Activated T-cell treated with anti-CD3 and anti-CD28 coated beads, Interleukin-2, amount 50 U/mL, for 72 hours (primary cell): ENCODE measurements around the gene UCP3. TPM values are rescaled to one million over a fixed set of nuclear protein-coding genes. Genes with fewer than 3 reads are reported as not detected.

ENCODE experiments used
- ATAC-seq, 2 donors: fragments of 150-1000 bp; cut with Tn5 transposase; replicated peaks in 1 of 2; 2 replicates each; pipeline ENCODE4 v1.10.0; 2021; ENCODE audit warnings: moderate library complexity in 2 of 2, mild to moderate bottlenecking in 1 of 2
- DNase-seq, 2 donors: peaks; one replicate each; pipeline ENCODE4 v3.0.0; 2021 to 2022; ENCODE audit warnings: mixed read lengths in 1 of 2
- H3K27ac Mint-ChIP-seq: one replicate; pipeline ENCODE4 v1.8.0; 2022; ENCODE audit warnings: mild to moderate bottlenecking, moderate library complexity, mixed read lengths
- H3K27me3 Mint-ChIP-seq: one replicate; pipeline ENCODE4 v1.8.0; 2022; ENCODE audit warnings: low read depth, mixed read lengths
- H3K36me3 Mint-ChIP-seq, 2 donors: one replicate each; pipeline ENCODE4 v1.8.0; 2022; ENCODE audit warnings: mixed read lengths in 2 of 2, mild to moderate bottlenecking in 1 of 2; ENCODE audit not compliant: insufficient read depth in 2 of 2
- H3K4me1 Mint-ChIP-seq: one replicate; pipeline ENCODE4 v1.8.0; 2022; ENCODE audit warnings: low read depth, mixed read lengths
- H3K4me3 Mint-ChIP-seq, 2 donors: one replicate each; pipeline ENCODE4 v1.8.0; 2022; ENCODE audit warnings: mild to moderate bottlenecking in 2 of 2, mixed read lengths in 2 of 2, moderate library complexity in 2 of 2
- H3K9me3 Mint-ChIP-seq, 2 donors: one replicate each; pipeline ENCODE4 v1.8.0; 2022; ENCODE audit warnings: mixed read lengths in 2 of 2
- total RNA-seq, 2 donors: library from RNA; stranded (reverse); gene quantifications; one replicate each; pipeline ENCODE4 v1.2.3, GENCODE V29; 2022

The UCP3 gene
- total RNA-seq, 2 donors from 2014 or later, result 3.7 to 5.4 TPM

- peak overlapping the region; percentile 96 for H3K27ac Mint-ChIP-seq
- H3K9me3 Mint-ChIP-seq, result no peaks in the 10 kb centered on the region
- DNase-seq (peak; percentile 73 to 81), ATAC-seq (peak; percentile 38 to 55)
- no peaks in the 10 kb centered on the region for H3K27me3 Mint-ChIP-seq
- H3K36me3 Mint-ChIP-seq, result peaks cover 3 to 8% of the 10 kb centered on the region in 2 donors
- peaks cover 49% of the 10 kb centered on the region for H3K4me1 Mint-ChIP-seq
- peak overlapping the region; percentile 46 to 75 for H3K4me3 Mint-ChIP-seq
Measured at GRCh38 chr11:74024261-74025029, 15.6 kb upstream of the UCP3 start.

- ATAC-seq, result no peak
- H3K36me3 Mint-ChIP-seq, result peaks cover 3 to 8% of the 10 kb centered on the region in 2 donors
- peak overlapping the region; percentile 66 for H3K27ac Mint-ChIP-seq
- peaks cover 44% of the 10 kb centered on the region for H3K4me1 Mint-ChIP-seq
- H3K9me3 Mint-ChIP-seq, result no peaks in the 10 kb centered on the region
- H3K4me3 Mint-ChIP-seq, result no peak overlapping the region
- DNase-seq, result no peak
- H3K27me3 Mint-ChIP-seq, result no peaks in the 10 kb centered on the region
Measured at GRCh38 chr11:74023276-74023675, 14.4 kb upstream of the UCP3 start.

GRCh38 chr11:74022546-74022945, 13.7 kb upstream of the UCP3 start:
- Mint-ChIP-seq H3K4me1 (peaks cover 37% of the 10 kb centered on the region), H3K27ac (no peak overlapping the region), H3K4me3 (no peak overlapping the region), H3K36me3 (peaks cover 3 to 8% of the 10 kb centered on the region in 2 donors), H3K9me3 (no peaks in the 10 kb centered on the region), H3K27me3 (no peaks in the 10 kb centered on the region)
- ATAC-seq, result no peak
- no peak for DNase-seq

- Mint-ChIP-seq H3K27ac (no peak overlapping the region), H3K4me3 (no peak overlapping the region), H3K4me1 (peaks cover 39% of the 10 kb centered on the region), H3K36me3 (peaks cover 7 to 8% of the 10 kb centered on the region in 2 donors), H3K9me3 (no peaks in the 10 kb centered on the region), H3K27me3 (no peaks in the 10 kb centered on the region)
- DNase-seq (no peak), ATAC-seq (no peak)
Measured at GRCh38 chr11:74021998-74022397, 13.1 kb upstream of the UCP3 start.

GRCh38 chr11:74020539-74020938, 11.7 kb upstream of the UCP3 start:
- Mint-ChIP-seq H3K4me1 (peaks cover 42% of the 10 kb centered on the region), H3K27me3 (no peaks in the 10 kb centered on the region), H3K9me3 (no peaks in the 10 kb centered on the region), H3K36me3 (peaks cover 8 to 17% of the 10 kb centered on the region in 2 donors), H3K27ac (no peak overlapping the region), H3K4me3 (no peak overlapping the region)
- DNase-seq (no peak), ATAC-seq (no peak)

- H3K27ac Mint-ChIP-seq, result no peak overlapping the region
- peak; percentile 88 to 90 for ATAC-seq
- no peak overlapping the region for H3K4me3 Mint-ChIP-seq
- H3K27me3 Mint-ChIP-seq, result no peaks in the 10 kb centered on the region
- H3K36me3 Mint-ChIP-seq, result peaks cover 8 to 17% of the 10 kb centered on the region in 2 donors
- DNase-seq, result peak; percentile 80 to 86
- peaks cover 44% of the 10 kb centered on the region for H3K4me1 Mint-ChIP-seq
- H3K9me3 Mint-ChIP-seq, result no peaks in the 10 kb centered on the region
Measured at GRCh38 chr11:74019860-74020259, 11.0 kb upstream of the UCP3 start.

GRCh38 chr11:74019104-74019738, 10.3 kb upstream of the UCP3 start:
- Mint-ChIP-seq H3K27ac (no peak overlapping the region), H3K9me3 (no peaks in the 10 kb centered on the region), H3K4me1 (peaks cover 45% of the 10 kb centered on the region), H3K4me3 (no peak overlapping the region), H3K27me3 (no peaks in the 10 kb centered on the region), H3K36me3 (peaks cover 8 to 17% of the 10 kb centered on the region in 2 donors)
- DNase-seq, result no peak
- ATAC-seq, result peak; percentile 3 to 5

GRCh38 chr11:74018331-74019005, 9.6 kb upstream of the UCP3 start:
- no peaks in the 10 kb centered on the region for H3K27me3 Mint-ChIP-seq
- H3K36me3 Mint-ChIP-seq, result peaks cover 5 to 14% of the 10 kb centered on the region in 2 donors
- DNase-seq (no peak), ATAC-seq (no peak)
- H3K9me3 Mint-ChIP-seq, result no peaks in the 10 kb centered on the region
- no peak overlapping the region for H3K4me3 Mint-ChIP-seq
- no peak overlapping the region for H3K27ac Mint-ChIP-seq
- peaks cover 45% of the 10 kb centered on the region for H3K4me1 Mint-ChIP-seq

- H3K27me3 Mint-ChIP-seq, result no peaks in the 10 kb centered on the region
- peaks cover 43% of the 10 kb centered on the region for H3K4me1 Mint-ChIP-seq
- no peak overlapping the region for H3K27ac Mint-ChIP-seq
- no peak for DNase-seq
- ATAC-seq, result no peak
- no peak overlapping the region for H3K4me3 Mint-ChIP-seq
- peaks cover 2 to 14% of the 10 kb centered on the region in 2 donors for H3K36me3 Mint-ChIP-seq
- H3K9me3 Mint-ChIP-seq, result no peaks in the 10 kb centered on the region
Measured at GRCh38 chr11:74017631-74018030, 8.7 kb upstream of the UCP3 start.

GRCh38 chr11:74015919-74016684, 7.2 kb upstream of the UCP3 start:
- ATAC-seq (no peak), DNase-seq (no peak)
- peaks cover 58% of the 10 kb centered on the region for H3K4me1 Mint-ChIP-seq
- no peaks in the 10 kb centered on the region for H3K27me3 Mint-ChIP-seq
- H3K4me3 Mint-ChIP-seq, result peak overlapping the region in 1 of 2 donors; percentile 7
- H3K36me3 Mint-ChIP-seq, result peaks cover 2 to 14% of the 10 kb centered on the region in 2 donors
- H3K27ac Mint-ChIP-seq, result no peak overlapping the region
- H3K9me3 Mint-ChIP-seq, result no peaks in the 10 kb centered on the region

GRCh38 chr11:74014880-74015279, 6.0 kb upstream of the UCP3 start:
- Mint-ChIP-seq H3K4me1 (peaks cover 70% of the 10 kb centered on the region), H3K9me3 (no peaks in the 10 kb centered on the region), H3K27ac (no peak overlapping the region), H3K27me3 (no peaks in the 10 kb centered on the region), H3K4me3 (no peak overlapping the region), H3K36me3 (peaks cover 2 to 14% of the 10 kb centered on the region in 2 donors)
- DNase-seq, result no peak
- ATAC-seq, result no peak

GRCh38 chr11:74013141-74013540, 4.3 kb upstream of the UCP3 start:
- ATAC-seq, result no peak
- Mint-ChIP-seq H3K27me3 (no peaks in the 10 kb centered on the region), H3K27ac (no peak overlapping the region), H3K9me3 (no peaks in the 10 kb centered on the region), H3K4me3 (no peak overlapping the region), H3K36me3 (peaks cover 2 to 14% of the 10 kb centered on the region in 2 donors), H3K4me1 (peaks cover 88% of the 10 kb centered on the region)
- DNase-seq, result no peak
